ENCODE measurements around the gene DNAJC5.

Gene DNAJC5

DNA sequence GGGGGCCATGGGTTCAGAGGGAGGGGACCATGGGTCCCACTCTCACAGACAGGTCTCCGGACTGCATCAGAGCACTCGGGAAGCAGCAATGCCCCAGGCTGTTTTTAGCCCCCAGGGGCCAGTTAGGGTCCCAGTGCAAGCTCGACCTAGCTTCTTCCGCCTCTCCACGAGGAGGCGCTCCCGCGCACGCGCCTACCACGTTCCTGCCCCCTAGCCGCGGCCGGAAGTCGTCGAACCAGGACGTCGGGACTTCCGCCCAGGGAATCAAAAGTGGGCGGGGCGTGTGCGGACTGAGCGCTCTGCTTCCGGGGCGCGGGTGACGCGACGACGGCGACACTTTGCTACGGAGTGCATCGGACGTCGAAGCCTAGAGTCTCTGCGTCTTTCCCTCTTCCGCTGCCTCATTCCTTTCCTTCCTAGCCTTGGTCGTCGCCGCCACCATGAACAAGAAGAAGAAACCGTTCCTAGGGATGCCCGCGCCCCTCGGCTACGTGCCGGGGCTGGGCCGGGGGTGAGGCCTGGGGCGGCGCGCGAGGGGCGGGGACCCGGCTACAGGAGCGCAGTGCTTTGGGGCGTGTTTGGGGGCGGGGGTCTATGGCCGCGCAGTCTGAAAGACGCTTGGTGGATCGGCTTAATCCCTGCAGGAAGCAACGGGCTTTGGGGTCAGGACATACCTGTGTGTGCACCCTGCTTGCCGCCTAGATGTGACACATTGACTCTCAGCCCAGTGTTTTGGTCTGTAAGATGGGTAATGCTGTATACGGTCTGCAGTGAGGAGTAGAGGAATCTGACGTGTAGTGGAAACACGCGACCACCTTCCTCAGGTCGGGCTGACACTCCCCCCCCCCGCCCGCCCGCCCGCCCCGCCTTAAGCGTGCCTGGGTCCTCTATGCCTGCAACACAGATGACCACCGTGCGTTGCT lies 86.1 kb downstream of the DNAJC5 start, which contains the start of gene PRPF6:
TSS of gene PRPF6 (plus strand) at position 327 of the 923 bp plus-strand sequence. CDS start at position 441, 114 bp downstream.
- peak; percentile 85 for DNase-seq (ENCODE audit: low read depth)

DNA sequence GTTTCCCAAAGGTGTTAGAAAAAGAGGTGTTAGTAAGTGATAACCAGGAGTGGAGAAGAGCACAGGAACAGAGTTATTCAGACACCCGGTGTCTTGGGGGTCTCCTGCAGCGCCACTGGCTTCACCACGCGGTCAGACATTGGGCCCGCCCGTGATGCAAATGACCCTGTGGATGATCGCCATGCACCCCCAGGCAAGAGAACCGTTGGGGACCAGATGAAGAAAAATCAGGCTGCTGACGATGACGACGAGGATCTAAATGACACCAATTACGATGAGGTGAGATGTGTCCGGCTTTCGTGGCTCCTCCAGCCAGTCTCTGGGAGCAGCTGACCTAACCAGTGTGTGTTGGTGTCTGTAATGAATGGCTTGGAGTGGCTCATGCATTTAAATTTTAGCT lies 88.0 kb downstream of the DNAJC5 start:
- DNase-seq (ENCODE audit: low read depth), result no peak
